Neural cell (in vitro differentiated cells): ENCODE measurements around the gene CDK9. TPM values are rescaled to one million over a fixed set of nuclear protein-coding genes. Genes with fewer than 3 reads are reported as not detected.
"Not testable (repeated sequence)": the region's sequence is repeated elsewhere in the genome, so short reads cannot be mapped to it uniquely, and the experiment has no call there.

Experiments
- H2AFZ ChIP-seq: fragments of 200-600, 300-800 bp; sonication (generic), shearing (Covaris generic); 2 replicates; pipeline ENCODE4 v1.6.0; 2014; ENCODE audit warnings: low read depth, mild to moderate bottlenecking, antibody characterized with exemption, low read length, moderate library complexity
- H3F3A ChIP-seq: fragments of 200-600 bp; shearing (Covaris generic); 2 replicates; pipeline ENCODE4 v1.6.1; 2016; ENCODE audit warnings: mild to moderate bottlenecking, moderate library complexity, mixed read lengths, antibody characterized with exemption, low read length; ENCODE audit not compliant: insufficient read depth, poor library complexity, severe bottlenecking
- H3K27ac ChIP-seq: fragments of 200-600, 300-800 bp; sonication (generic), shearing (Covaris generic); 2 replicates; pipeline ENCODE4 v1.5.1; 2014; ENCODE audit warnings: mild to moderate bottlenecking, low read length, moderate library complexity
- H3K27me3 ChIP-seq: fragments of 300-800, 200-600 bp; sonication (generic), shearing (Covaris generic); 2 replicates; pipeline ENCODE4 v1.6.0; 2014; ENCODE audit warnings: mild to moderate bottlenecking, low read depth, low read length, moderate library complexity; ENCODE audit not compliant: insufficient read depth
- H3K36me3 ChIP-seq: fragments of 300-800, 200-600 bp; sonication (generic), shearing (Covaris generic); 2 replicates; pipeline ENCODE4 v1.5.1; 2014; ENCODE audit warnings: mild to moderate bottlenecking, antibody characterized with exemption, low read length, moderate library complexity; ENCODE audit not compliant: insufficient read depth
- H3K4me2 ChIP-seq: fragments of 300-800, 200-600 bp; sonication (generic), shearing (Covaris generic); 2 replicates; pipeline ENCODE4 v1.6.0; 2014; ENCODE audit warnings: mild to moderate bottlenecking, low read length
- H3K4me3 ChIP-seq: fragments of 300-800, 200-600 bp; sonication (generic), shearing (Covaris generic); 2 replicates; pipeline ENCODE4 v1.5.1; 2014; ENCODE audit warnings: mild to moderate bottlenecking, low read length, moderate library complexity
- H3K79me2 ChIP-seq: fragments of 200-600 bp; shearing (Covaris generic); replicated peaks from 2 replicates; pipeline ENCODE4 v1.6.0; 2014; ENCODE audit warnings: mild to moderate bottlenecking, low read length, moderate library complexity; ENCODE audit not compliant: insufficient read depth
- H3K9ac ChIP-seq: fragments of 300-800, 200-600 bp; sonication (generic), shearing (Covaris generic); 2 replicates; pipeline ENCODE4 v1.6.1; 2016; ENCODE audit warnings: mild to moderate bottlenecking, low read length, mixed read lengths
- H3K9me2 ChIP-seq: fragments of 200-600 bp; shearing (Covaris generic); 2 replicates; pipeline ENCODE4 v1.6.1; 2016; ENCODE audit warnings: mild to moderate bottlenecking, low read length, mixed read lengths; ENCODE audit not compliant: insufficient read depth
- H3K9me3 ChIP-seq: fragments of 200-600, 300-800 bp; sonication (generic), shearing (Covaris generic); 2 replicates; pipeline ENCODE4 v1.6.1; 2016; ENCODE audit warnings: mild to moderate bottlenecking, mixed run types, low read length, moderate library complexity, mixed read lengths
- H4K20me1 ChIP-seq: fragments of 200-600 bp; shearing (Covaris generic); 2 replicates; pipeline ENCODE4 v1.6.1; 2016; ENCODE audit warnings: mild to moderate bottlenecking, mixed run types; ENCODE audit not compliant: insufficient read depth
- EP300 ChIP-seq: fragments of 450-650 bp; conservative IDR thresholded peaks from 2 replicates; pipeline ENCODE4 v1.6.1; 2014; ENCODE audit warnings: antibody characterized with exemption, mild to moderate bottlenecking, moderate library complexity; ENCODE audit not compliant: poor library complexity, severe bottlenecking
- EZH2 ChIP-seq: fragments of 200-600, 300-800 bp; shearing (Covaris generic), sonication (generic); IDR thresholded peaks from 2 replicates; pipeline ENCODE4 v1.6.1; 2014; ENCODE audit warnings: antibody characterized with exemption, low read length, borderline replicate concordance, mild to moderate bottlenecking; ENCODE audit not compliant: insufficient read depth, poor library complexity, severe bottlenecking
- MXI1 ChIP-seq: fragments of 450-650 bp; conservative IDR thresholded peaks from 2 replicates; pipeline ENCODE4 v1.6.1; 2014; ENCODE audit warnings: antibody characterized with exemption, mild to moderate bottlenecking; ENCODE audit not compliant: poor library complexity, severe bottlenecking
- POLR2AphosphoS5 ChIP-seq: IDR thresholded peaks from 2 replicates; pipeline ENCODE4 v1.6.1; 2012
- RAD21 ChIP-seq: fragments of 450-650 bp; conservative IDR thresholded peaks from 2 replicates; pipeline ENCODE4 v1.6.1; 2014; ENCODE audit warnings: antibody characterized with exemption, mild to moderate bottlenecking, moderate library complexity
- SMC3 ChIP-seq: fragments of 450-650 bp; conservative IDR thresholded peaks from 2 replicates; pipeline ENCODE4 v1.6.1; 2014; ENCODE audit warnings: antibody characterized with exemption, mild to moderate bottlenecking, moderate library complexity; ENCODE audit not compliant: poor library complexity
- TAF1 ChIP-seq: IDR thresholded peaks from 2 replicates; pipeline ENCODE4 v1.6.1; 2012; ENCODE audit warnings: low read depth
- polyA plus RNA-seq: library from polyadenylated mRNA; depleted of rRNA; stranded (reverse); fragments of >200 nt; gene quantifications from 2 replicates; pipeline ENCODE4 v1.2.3, GENCODE V29; 2014
- TF ChIP-seq, protein P1 (sequence below): fragments of 450-650 bp; IDR thresholded peaks from 2 replicates; pipeline ENCODE4 v1.5.1; 2014; ENCODE audit warnings: antibody characterized with exemption, mild to moderate bottlenecking, moderate library complexity; ENCODE audit not compliant: poor library complexity, severe bottlenecking
- TF ChIP-seq, protein P2 (sequence below): IDR thresholded peaks from 2 replicates; pipeline ENCODE4 v1.6.1; 2012; ENCODE audit warnings: borderline replicate concordance

The CDK9 gene
- polyA plus RNA-seq, 1 donor from 2014 or later, result 195 TPM

DNA sequence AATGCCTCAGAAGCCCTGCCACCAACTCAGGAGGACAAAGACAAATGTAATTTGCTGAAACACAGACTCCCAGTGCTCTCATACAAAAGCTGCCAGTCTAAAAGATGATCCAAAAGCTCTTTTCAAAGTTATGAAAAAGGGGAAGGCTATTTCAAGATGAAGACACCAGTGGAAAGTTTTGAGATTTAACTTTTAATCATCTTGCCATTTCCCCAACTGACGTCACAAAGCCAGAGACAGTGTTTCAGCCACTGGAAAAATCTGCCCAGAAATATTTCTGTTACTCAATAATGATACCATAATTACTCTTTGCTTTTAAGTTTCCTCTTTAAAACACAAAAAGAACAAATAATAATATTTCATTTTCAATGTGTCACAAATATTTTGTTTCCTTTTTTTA is 47.7 kb downstream of the CDK9 start:
- Histone ChIP-seq H3F3A (no peaks in the 10 kb centered on the region), H3K9me3 (no peaks in the 10 kb centered on the region), H3K4me3 (no peak overlapping the region), H3K4me2 (no peak overlapping the region), H3K9me2 (no peaks in the 10 kb centered on the region), H4K20me1 (no peaks in the 10 kb centered on the region), H3K9ac (no peak overlapping the region), H3K79me2 (no peaks in the 10 kb centered on the region), H3K27me3 (peaks cover 3% of the 10 kb centered on the region), H2AFZ (no peak overlapping the region), H3K36me3 (no peaks in the 10 kb centered on the region), H3K27ac (no peak overlapping the region)
- TF ChIP-seq POLR2AphosphoS5 (no peak), SMC3 (no peak), EZH2 (no peak), MXI1 (no peak), TAF1 (no peak), EP300 (no peak), RAD21 (no peak)
- TF ChIP-seq, protein P1, sequence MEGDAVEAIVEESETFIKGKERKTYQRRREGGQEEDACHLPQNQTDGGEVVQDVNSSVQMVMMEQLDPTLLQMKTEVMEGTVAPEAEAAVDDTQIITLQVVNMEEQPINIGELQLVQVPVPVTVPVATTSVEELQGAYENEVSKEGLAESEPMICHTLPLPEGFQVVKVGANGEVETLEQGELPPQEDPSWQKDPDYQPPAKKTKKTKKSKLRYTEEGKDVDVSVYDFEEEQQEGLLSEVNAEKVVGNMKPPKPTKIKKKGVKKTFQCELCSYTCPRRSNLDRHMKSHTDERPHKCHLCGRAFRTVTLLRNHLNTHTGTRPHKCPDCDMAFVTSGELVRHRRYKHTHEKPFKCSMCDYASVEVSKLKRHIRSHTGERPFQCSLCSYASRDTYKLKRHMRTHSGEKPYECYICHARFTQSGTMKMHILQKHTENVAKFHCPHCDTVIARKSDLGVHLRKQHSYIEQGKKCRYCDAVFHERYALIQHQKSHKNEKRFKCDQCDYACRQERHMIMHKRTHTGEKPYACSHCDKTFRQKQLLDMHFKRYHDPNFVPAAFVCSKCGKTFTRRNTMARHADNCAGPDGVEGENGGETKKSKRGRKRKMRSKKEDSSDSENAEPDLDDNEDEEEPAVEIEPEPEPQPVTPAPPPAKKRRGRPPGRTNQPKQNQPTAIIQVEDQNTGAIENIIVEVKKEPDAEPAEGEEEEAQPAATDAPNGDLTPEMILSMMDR, result no peak
- TF ChIP-seq, protein P2, sequence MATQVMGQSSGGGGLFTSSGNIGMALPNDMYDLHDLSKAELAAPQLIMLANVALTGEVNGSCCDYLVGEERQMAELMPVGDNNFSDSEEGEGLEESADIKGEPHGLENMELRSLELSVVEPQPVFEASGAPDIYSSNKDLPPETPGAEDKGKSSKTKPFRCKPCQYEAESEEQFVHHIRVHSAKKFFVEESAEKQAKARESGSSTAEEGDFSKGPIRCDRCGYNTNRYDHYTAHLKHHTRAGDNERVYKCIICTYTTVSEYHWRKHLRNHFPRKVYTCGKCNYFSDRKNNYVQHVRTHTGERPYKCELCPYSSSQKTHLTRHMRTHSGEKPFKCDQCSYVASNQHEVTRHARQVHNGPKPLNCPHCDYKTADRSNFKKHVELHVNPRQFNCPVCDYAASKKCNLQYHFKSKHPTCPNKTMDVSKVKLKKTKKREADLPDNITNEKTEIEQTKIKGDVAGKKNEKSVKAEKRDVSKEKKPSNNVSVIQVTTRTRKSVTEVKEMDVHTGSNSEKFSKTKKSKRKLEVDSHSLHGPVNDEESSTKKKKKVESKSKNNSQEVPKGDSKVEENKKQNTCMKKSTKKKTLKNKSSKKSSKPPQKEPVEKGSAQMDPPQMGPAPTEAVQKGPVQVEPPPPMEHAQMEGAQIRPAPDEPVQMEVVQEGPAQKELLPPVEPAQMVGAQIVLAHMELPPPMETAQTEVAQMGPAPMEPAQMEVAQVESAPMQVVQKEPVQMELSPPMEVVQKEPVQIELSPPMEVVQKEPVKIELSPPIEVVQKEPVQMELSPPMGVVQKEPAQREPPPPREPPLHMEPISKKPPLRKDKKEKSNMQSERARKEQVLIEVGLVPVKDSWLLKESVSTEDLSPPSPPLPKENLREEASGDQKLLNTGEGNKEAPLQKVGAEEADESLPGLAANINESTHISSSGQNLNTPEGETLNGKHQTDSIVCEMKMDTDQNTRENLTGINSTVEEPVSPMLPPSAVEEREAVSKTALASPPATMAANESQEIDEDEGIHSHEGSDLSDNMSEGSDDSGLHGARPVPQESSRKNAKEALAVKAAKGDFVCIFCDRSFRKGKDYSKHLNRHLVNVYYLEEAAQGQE, result no peak

DNA sequence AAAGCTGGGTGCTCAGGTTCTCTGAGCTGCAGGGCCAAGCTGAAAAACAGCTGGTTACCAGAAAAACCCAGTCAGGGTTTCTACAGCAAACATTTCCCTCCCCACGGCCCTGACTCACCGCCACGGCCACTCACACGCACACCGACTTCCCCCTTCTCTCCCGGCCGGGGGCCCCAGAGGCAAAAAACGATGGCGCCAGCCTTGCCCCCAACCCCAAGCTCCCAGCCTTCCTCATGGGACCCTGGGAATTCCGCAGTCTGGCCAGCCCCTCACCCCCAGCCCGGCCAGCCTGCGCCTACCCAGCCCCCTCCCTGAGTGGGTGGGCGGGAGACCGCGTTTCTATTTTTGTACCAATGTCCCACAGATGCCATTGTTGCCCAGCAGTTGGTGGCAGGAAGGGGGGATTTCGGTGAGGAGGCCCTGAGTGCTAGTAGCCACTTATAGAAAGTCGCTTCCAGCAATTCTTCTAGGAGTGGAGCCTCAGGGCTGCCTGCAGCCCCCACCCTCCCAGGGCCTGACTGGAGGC is 50.2 kb downstream of the CDK9 start:
- no peak for TF ChIP-seq EZH2
- no peaks in the 10 kb centered on the region for H3K27me3 ChIP-seq
- no peaks in the 10 kb centered on the region for H3K36me3 ChIP-seq
- H2AFZ ChIP-seq, result no peak overlapping the region
- no peaks in the 10 kb centered on the region for H3K9me2 ChIP-seq
- H3K9me3 ChIP-seq, result no peaks in the 10 kb centered on the region
- H4K20me1 ChIP-seq, result no peaks in the 10 kb centered on the region
- H3K79me2 ChIP-seq, result no peaks in the 10 kb centered on the region
- H3K27ac ChIP-seq, result no peak overlapping the region
- no peaks in the 10 kb centered on the region for H3F3A ChIP-seq
- H3K4me3 ChIP-seq, result no peak overlapping the region
- H3K9ac ChIP-seq, result no peak overlapping the region
- no peak overlapping the region for H3K4me2 ChIP-seq

DNA sequence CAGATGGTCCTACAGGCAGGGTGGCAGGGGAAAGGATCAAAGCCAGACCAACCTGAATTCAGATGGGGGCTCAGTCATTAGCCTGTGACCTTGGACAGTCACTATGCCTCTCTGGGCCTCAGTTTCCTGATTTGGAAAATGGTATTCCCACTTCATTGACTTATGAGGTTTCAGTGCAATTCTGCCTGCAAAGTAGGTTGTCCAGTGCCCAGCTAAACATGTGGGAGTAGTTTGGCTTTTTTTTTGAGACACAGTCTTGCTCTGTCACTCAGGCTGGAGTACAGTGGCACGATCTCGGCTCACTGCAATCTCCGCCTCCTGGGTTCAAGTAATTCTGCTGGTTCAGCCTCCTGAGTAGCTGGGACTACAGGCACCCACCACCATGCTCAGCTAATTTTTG is 50.7 kb downstream of the CDK9 start:
- H3K9ac ChIP-seq, H3K36me3 ChIP-seq, H3K9me3 ChIP-seq, H4K20me1 ChIP-seq, H3F3A ChIP-seq, H3K4me3 ChIP-seq, H3K27ac ChIP-seq, H3K79me2 ChIP-seq, H3K9me2 ChIP-seq, H2AFZ ChIP-seq, H3K4me2 ChIP-seq, H3K27me3 ChIP-seq: not testable (repeated sequence)
